Adrenal gland (tissue), 19 donors: ENCODE results near the gene PPP1R14C. TPM values are rescaled to one million over a fixed set of nuclear protein-coding genes. Genes with fewer than 3 reads are reported as not detected.
A peak's percentile ranks its signal among the peaks of the same experiment; 100 is the strongest.

ENCODE experiments used
- DNase-seq, 7 donors: peaks; one replicate each; pipeline ENCODE4 v3.0.0-alpha.2; 2019 to 2020
- H3K27ac ChIP-seq, 5 donors: fragments of 200-600 bp; sonication (generic) in 4 of 5; 1 replicate in 3 of 5; 2 replicates in 2 of 5; pipeline versions ENCODE4 v1.5.1 to v1.8.0; 2016 to 2020; ENCODE audit warnings: mild to moderate bottlenecking in 1 of 5
- H3K27me3 ChIP-seq: fragments of 200-600 bp; 2 replicates; pipeline ENCODE4 v1.8.0; 2021
- H3K36me3 ChIP-seq, 2 donors: fragments of 200-600 bp; replicated peaks in 1 of 2; 1 replicate in 1 of 2; 2 replicates in 1 of 2; pipeline versions ENCODE4 v1.5.1 to v1.8.0; 2018 to 2022
- H3K4me1 ChIP-seq, 2 donors: fragments of 200-600 bp; replicated peaks in 1 of 2; 1 replicate in 1 of 2; 2 replicates in 1 of 2; pipeline versions ENCODE4 v1.5.1 to v1.8.0; 2018 to 2021
- H3K4me3 ChIP-seq, 4 donors: fragments of 200-600 bp; sonication (generic) in 3 of 4; one replicate each; pipeline ENCODE4 v1.5.1; 2016 to 2018
- H3K9me3 ChIP-seq, 3 donors: fragments of 200-600 bp; sonication (generic) in 1 of 3; replicated peaks in 1 of 3; 1 replicate in 2 of 3; 2 replicates in 1 of 3; pipeline versions ENCODE4 v1.5.1 to v1.8.0; 2016 to 2021
- CTCF ChIP-seq, 6 experiments: fragments of 450-650 bp in 4 of 6; fragments of 200-600 bp in 2 of 6; sonication (generic) in 1 of 6; IDR thresholded peaks; 1 replicate in 5 of 6; 2 replicates in 1 of 6; pipeline versions ENCODE4 v1.5.1 to v1.8.0; 2016 to 2021; ENCODE audit warnings: antibody characterized with exemption in 6 of 6, mild to moderate bottlenecking in 2 of 6, moderate library complexity in 1 of 6
- POLR2A ChIP-seq, 2 donors: fragments of 450-650 bp; IDR thresholded peaks; one replicate each; pipeline ENCODE4 v1.6.1; 2017; ENCODE audit warnings: antibody characterized with exemption in 2 of 2, mild to moderate bottlenecking in 2 of 2, moderate library complexity in 1 of 2
- WGBS, 4 donors: extraction: QIAGEN DNeasy Blood & Tissue Kit in 2 of 4; methylation state at CpG; one replicate each; pipeline versions ENCODE4 v1.1.5 to v1.1.7; 2013 to 2017; 5-methylcytosine and 5-hydroxymethylcytosine counted together
- intact Hi-C, 2 donors: fragments of 100-400 bp; cut with DNase I; formaldehyde crosslinking; loops; one replicate each; pipeline versions ENCODE4 v1.14.1 to v1.15.0; 2022 to 2023
- long read RNA-seq, 10 donors: library from polyadenylated mRNA in 3 of 10; unstranded in 2 of 10; stranded (forward) in 1 of 10; transcript quantifications; one replicate each; pipeline ENCODE4 v2.0.0 and lab custom pipeline, GENCODE V29; 2021 to 2026
- polyA plus RNA-seq, 3 donors: library from polyadenylated mRNA; stranded (reverse); fragments of 200-250 nt in 2 of 3; fragments of 350-450 nt in 1 of 3; fragmentation: Illumina TruSeq in 1 of 3; extraction: RNeasy Lipid Tissue Mini Kit (QIAGEN cat#74804) in 1 of 3; gene quantifications; one replicate each; pipeline ENCODE4 v1.2.3, GENCODE V29; 2013 to 2014
- total RNA-seq, 9 donors: library from RNA; depleted of rRNA in 4 of 9; stranded (reverse); fragments of >200 nt in 4 of 9; fragments of 120-200 nt in 1 of 9; fragmentation: NEBNext Ultra II Directional in 1 of 9; extraction: Animal tissue kit (Norgen Biotek cat#: 25700) in 1 of 9; gene quantifications; one replicate each; pipeline versions ENCODE4 v1.1.0 to v1.2.4, GENCODE V29; 2013 to 2023
- donor health status: healthy with polysubstance abuse.
- donor health status: Bipolar disorder and iron deficiency.
- donor health status: DM: yes; HTN: yes; CAD: no.
- donor health status: DM: no; HTN: no; CAD: no.
- donor health status: DM: no; HTN: no; CAD: no.
- donor health status: DM: yes; HTN: yes; CAD: no.

The PPP1R14C gene
- under 1 TPM in 4 of 9 donors, not detected in 5; 0.11 to 0.27 (median 0.16) TPM for total RNA-seq
- polyA plus RNA-seq: under 1 TPM; 0.13 to 0.46 (median 0.32) TPM
- long read RNA-seq, donor 1: 0 reads
- long read RNA-seq, donor 2, partial matches to known transcripts: 0 of 1 reads
- long read RNA-seq, donor 2, other reads (novel, unspliced or antisense): 0 of 1 reads
- long read RNA-seq, donor 3: 0 reads
- long read RNA-seq, donor 4: 0 reads
- long read RNA-seq, donor 5: 0 reads
- long read RNA-seq, donor 6: 0 reads
- long read RNA-seq, donor 7, partial matches to known transcripts: 0 of 1 reads
- long read RNA-seq, donor 7, other reads (novel, unspliced or antisense): 0 of 1 reads
- long read RNA-seq, donor 8: 0 reads
- long read RNA-seq, donor 9: 0 reads
- long read RNA-seq, donor 10: 0 reads

GRCh38 chr6:150142670-150143515, at the start of gene PPP1R14C:
Gene PPP1R14C, plus strand, starts transcription at chr6:150143044. Its CDS starts 149 bp downstream, at chr6:150143193.
- H3K4me1 ChIP-seq: peaks cover 0 to 15% of the 10 kb centered on the region in 2 donors
- H3K9me3 ChIP-seq: no peaks in the 10 kb centered on the region
- TF ChIP-seq CTCF (IDR thresholded peaks at IDR 0.05) (no peak), POLR2A (IDR thresholded peaks at IDR 0.05) (no peak)
- 0 to 1% (median 1%) methylated on average over 27 to 103 of the region's 103 CpGs; no CpG with 5 or more reads in 1 of the 4 donors for WGBS, 4 donors
- no peak within 1 kb of the TSS for H3K27ac ChIP-seq
- intact Hi-C loops: no loop called here
- H3K36me3 ChIP-seq: no peaks in the 10 kb centered on the region
- peak within 1 kb of the TSS in 1 of 4 donors; percentile 50 for H3K4me3 ChIP-seq
- no peak for DNase-seq
- peaks cover 48% of the 10 kb centered on the region for H3K27me3 ChIP-seq

- Histone ChIP-seq H3K9me3 (no peaks in the 10 kb centered on the region), H3K27ac (no peak overlapping the region), H3K4me1 (no peaks in the 10 kb centered on the region), H3K36me3 (no peaks in the 10 kb centered on the region), H3K4me3 (no peak overlapping the region), H3K27me3 (peaks cover 5% of the 10 kb centered on the region)
- TF ChIP-seq POLR2A (IDR thresholded peaks at IDR 0.05) (no peak), CTCF (IDR thresholded peaks at IDR 0.05) (no peak)
- no peak for DNase-seq
- 83 to 87% (median 85%) methylated on average over 6 of the region's 6 CpGs for WGBS, 4 donors
- intact Hi-C loops: no loop called here
These were observed 49.4 kb upstream of the PPP1R14C start for GRCh38 chr6:150093397-150093796.

GRCh38 chr6:150098155-150098554, 44.7 kb upstream of the PPP1R14C start:
- Histone ChIP-seq H3K27ac (no peak overlapping the region), H3K36me3 (no peaks in the 10 kb centered on the region), H3K4me1 (no peaks in the 10 kb centered on the region), H3K9me3 (no peaks in the 10 kb centered on the region), H3K4me3 (no peak overlapping the region), H3K27me3 (no peaks in the 10 kb centered on the region)
- WGBS, 4 donors: 82 to 90% (median 85%) methylated on average over 10 of the region's 10 CpGs
- intact Hi-C loops: no loop called here
- DNase-seq: peak in 1 of 7 donors; percentile 18
- TF ChIP-seq CTCF (IDR thresholded peaks at IDR 0.05) (no peak), POLR2A (IDR thresholded peaks at IDR 0.05) (no peak)

- Histone ChIP-seq H3K9me3 (no peaks in the 10 kb centered on the region), H3K4me1 (no peaks in the 10 kb centered on the region), H3K27ac (no peak overlapping the region), H3K27me3 (no peaks in the 10 kb centered on the region), H3K36me3 (no peaks in the 10 kb centered on the region), H3K4me3 (no peak overlapping the region)
- 78 to 86% (median 80%) methylated on average over 8 of the region's 8 CpGs for WGBS, 4 donors
- no peak for DNase-seq
- intact Hi-C loops: no loop called here
- TF ChIP-seq CTCF (IDR thresholded peaks at IDR 0.05) (no peak), POLR2A (IDR thresholded peaks at IDR 0.05) (no peak)
These were observed 43.3 kb upstream of the PPP1R14C start for GRCh38 chr6:150099546-150099945.
